HEK293 (cell line): ENCODE results near the gene LVRN.
A peak's percentile ranks its signal among the peaks of the same experiment; 100 is the strongest.

Experiments used
- CTCF ChIA-PET: fragments of 350-600 bp; formaldehyde crosslinking; extraction: SDS; loops from one replicate; lab custom pipeline; 2021; ENCODE audit warnings: antibody characterized with exemption; lab: Yijun Ruan, JAX
- POLR2A ChIA-PET: fragments of 300-600 bp; formaldehyde crosslinking; extraction: SDS; loops from one replicate; lab custom pipeline; 2020; ENCODE audit warnings: antibody characterized with exemption, inconsistent platforms; lab: Yijun Ruan, JAX
- H3K27ac ChIP-seq: fragments of 200-500 bp; sonication (Bioruptor generic); 2 replicates; pipeline ENCODE4 v1.5.1; 2014; ENCODE audit warnings: low read depth, low read length, control low read depth, inconsistent platforms; ENCODE audit errors: extremely low read depth
- H3K36me3 ChIP-seq, 2 experiments: fragments of 200-500 bp in 1 of 2; sonication (Bioruptor generic) in 1 of 2; 1 replicate in 1 of 2; 2 replicates in 1 of 2; pipeline ENCODE4 v1.5.1; 2014 to 2017; ENCODE audit warnings: inconsistent platforms in 2 of 2, low read length in 2 of 2; ENCODE audit not compliant: control insufficient read depth in 2 of 2, insufficient read depth in 1 of 2
- H3K4me1 ChIP-seq: fragments of 200-500 bp; sonication (Bioruptor generic); 2 replicates; pipeline ENCODE4 v1.5.1; 2014; ENCODE audit warnings: mild to moderate bottlenecking, low read length, inconsistent platforms; ENCODE audit not compliant: control insufficient read depth, insufficient read depth
- H3K4me3 ChIP-seq: 2 replicates; pipeline ENCODE4 v1.5.1; 2011; ENCODE audit warnings: low read depth, mild to moderate bottlenecking, control low read depth, low read length, moderate library complexity
- H3K9me3 ChIP-seq: fragments of 200-500 bp; sonication (Bioruptor generic); 2 replicates; pipeline ENCODE4 v1.5.1; 2014; ENCODE audit warnings: low read depth, low read length, inconsistent platforms; ENCODE audit not compliant: control insufficient read depth, insufficient read depth
- CTCF ChIP-seq: fragments of 450-650 bp; formaldehyde crosslinking; IDR thresholded peaks from 2 replicates; pipeline ENCODE4 v1.5.1; 2016; ENCODE audit warnings: missing biosample characterization, missing genetic modification characterization
- HOXC10 ChIP-seq: sonication (generic); formaldehyde crosslinking; IDR thresholded peaks from 2 replicates; pipeline ENCODE4 v1.8.1; 2023; ENCODE audit warnings: mild to moderate bottlenecking, missing genetic modification reagents
- INSM2 ChIP-seq: fragments of 450-650 bp; formaldehyde crosslinking; IDR thresholded peaks from 2 replicates; pipeline ENCODE4 v1.5.1; 2016; ENCODE audit warnings: missing biosample characterization, missing genetic modification characterization
- MYNN ChIP-seq: fragments of 450-650 bp; formaldehyde crosslinking; IDR thresholded peaks from 2 replicates; pipeline ENCODE4 v1.5.1; 2016; ENCODE audit warnings: missing biosample characterization, missing genetic modification characterization, borderline replicate concordance
- MZF1 ChIP-seq: fragments of 450-650 bp; formaldehyde crosslinking; IDR thresholded peaks from 2 replicates; pipeline ENCODE4 v1.5.1; 2017; ENCODE audit warnings: missing biosample characterization, missing genetic modification characterization, borderline replicate concordance
- PATZ1 ChIP-seq: fragments of 450-650 bp; formaldehyde crosslinking; IDR thresholded peaks from 2 replicates; pipeline ENCODE4 v1.5.1; 2016; ENCODE audit warnings: missing biosample characterization, missing genetic modification characterization
- PRDM1 ChIP-seq: fragments of 450-650 bp; formaldehyde crosslinking; IDR thresholded peaks from 2 replicates; pipeline ENCODE4; 2016; ENCODE audit warnings: missing biosample characterization, missing genetic modification characterization
- ZBTB21 ChIP-seq: fragments of 450-650 bp; formaldehyde crosslinking; IDR thresholded peaks from 2 replicates; pipeline ENCODE4 v1.5.1; 2017; ENCODE audit warnings: missing biosample characterization, missing genetic modification characterization
- ZBTB48 ChIP-seq: fragments of 450-650 bp; formaldehyde crosslinking; IDR thresholded peaks from 2 replicates; pipeline ENCODE4 v1.5.1; 2016; ENCODE audit warnings: missing biosample characterization, missing genetic modification characterization
- ZIC2 ChIP-seq: fragments of 450-650 bp; formaldehyde crosslinking; IDR thresholded peaks from 2 replicates; pipeline ENCODE4 v1.5.1; 2016; ENCODE audit warnings: missing biosample characterization, missing genetic modification characterization
- ZNF10 ChIP-seq: fragments of 450-650 bp; formaldehyde crosslinking; IDR thresholded peaks from 2 replicates; pipeline ENCODE4 v1.5.1; 2017; ENCODE audit warnings: missing biosample characterization, missing genetic modification characterization
- ZNF169 ChIP-seq: fragments of 450-650 bp; formaldehyde crosslinking; IDR thresholded peaks from 2 replicates; pipeline ENCODE4 v1.5.1; 2016; ENCODE audit warnings: missing biosample characterization, missing genetic modification characterization
- ZNF266 ChIP-seq: fragments of 450-650 bp; formaldehyde crosslinking; IDR thresholded peaks from 2 replicates; pipeline ENCODE4 v1.5.1; 2016; ENCODE audit warnings: missing biosample characterization, missing genetic modification characterization, low read depth
- ZNF398 ChIP-seq: fragments of 450-650 bp; formaldehyde crosslinking; IDR thresholded peaks from 2 replicates; pipeline ENCODE4 v1.5.1; 2017; ENCODE audit warnings: missing biosample characterization, missing genetic modification characterization
- ZNF488 ChIP-seq: fragments of 450-650 bp; formaldehyde crosslinking; IDR thresholded peaks from 2 replicates; pipeline ENCODE4 v1.5.1; 2016; ENCODE audit warnings: missing biosample characterization, missing genetic modification characterization
- ZNF629 ChIP-seq: fragments of 450-650 bp; formaldehyde crosslinking; IDR thresholded peaks from 2 replicates; pipeline ENCODE4 v1.5.1; 2017; ENCODE audit warnings: missing biosample characterization, missing genetic modification characterization
- ZNF654 ChIP-seq: fragments of 450-650 bp; formaldehyde crosslinking; IDR thresholded peaks from 2 replicates; pipeline ENCODE4 v1.5.1; 2016; ENCODE audit warnings: low read depth, missing biosample characterization, missing genetic modification characterization
- ZNF704 ChIP-seq: fragments of 450-650 bp; formaldehyde crosslinking; IDR thresholded peaks from 2 replicates; pipeline ENCODE4 v1.5.1; 2016; ENCODE audit warnings: missing biosample characterization, missing genetic modification characterization
- ZNF843 ChIP-seq: fragments of 450-650 bp; formaldehyde crosslinking; IDR thresholded peaks from 2 replicates; pipeline ENCODE4 v1.5.1; 2016; ENCODE audit warnings: missing biosample characterization, missing genetic modification characterization

LVRN gene

GRCh38 chr5:116058346-116058936 lies 96.2 kb downstream of the LVRN start (continued):
- TF ChIP-seq HOXC10 (CRISPR knock-in tag), result no peak
- TF ChIP-seq MYNN (tag by site-specific recombination), result no peak

GRCh38 chr5:116062352-116062751 lies 100.1 kb downstream of the LVRN start:
- Histone ChIP-seq H3K27ac (no peak overlapping the region), H3K9me3 (no peaks in the 10 kb centered on the region), H3K4me1 (no peaks in the 10 kb centered on the region), H3K36me3 (no peaks in the 10 kb centered on the region), H3K4me3 (no peak overlapping the region)
- no peak for TF ChIP-seq ZNF488 (tag by site-specific recombination)
- TF ChIP-seq ZNF10 (tag by site-specific recombination), result no peak
- no peak for TF ChIP-seq ZNF398
- ChIA-PET CTCF (interaction anchor here (0.7 kb wide), 1 partner anchor 50 kb away, joined by 3 read pairs; no protein-coding TSS in a partner anchor), POLR2A (no interaction called here)

- no peaks in the 10 kb centered on the region for H3K9me3 ChIP-seq
- H3K36me3 ChIP-seq, result no peaks in the 10 kb centered on the region
- TF ChIP-seq ZBTB21 (tag by site-specific recombination), result no peak
- peak; percentile 71 for TF ChIP-seq ZIC2 (tag by site-specific recombination)
- TF ChIP-seq ZNF266 (tag by site-specific recombination), result no peak
- ChIA-PET CTCF (interaction anchor here (2.6 kb wide), 1 partner anchor 429 kb away, joined by 15 read pairs; no protein-coding TSS in a partner anchor), POLR2A (no interaction called here)
- H3K27ac ChIP-seq, result no peak overlapping the region
- H3K4me1 ChIP-seq, result no peaks in the 10 kb centered on the region
- no peak overlapping the region for H3K4me3 ChIP-seq
Measured at GRCh38 chr5:116063950-116064349, 101.7 kb downstream of the LVRN start.

- no peak overlapping the region for H3K27ac ChIP-seq
- ChIA-PET POLR2A (no interaction called here), CTCF (interaction anchor here (0.5 to 4.1 kb wide), 36 partner anchors 8 to 1477 kb away, joined by 3 to 19 read pairs (median 3); partner anchors contain the start of genes AP3S1 and ARL14EPL)
- no peak overlapping the region for H3K4me3 ChIP-seq
- TF ChIP-seq ZNF843 (tag by site-specific recombination), result no peak
- TF ChIP-seq ZNF266 (tag by site-specific recombination), result no peak
- TF ChIP-seq MZF1 (tag by site-specific recombination), result no peak
- no peak for TF ChIP-seq ZBTB48
- TF ChIP-seq ZNF169, result no peak
- TF ChIP-seq ZIC2 (tag by site-specific recombination), result no peak
- TF ChIP-seq ZNF654, result peak; percentile 85
- TF ChIP-seq PATZ1 (tag by site-specific recombination), result no peak
- no peak for TF ChIP-seq ZNF629
- no peak for TF ChIP-seq PRDM1
- TF ChIP-seq INSM2 (tag by site-specific recombination), result no peak
- TF ChIP-seq ZNF704 (tag by site-specific recombination), result no peak
- 0 out of 2 replicates have a peak, but pooled peaks have one; percentile 34 for TF ChIP-seq CTCF (tag by site-specific recombination)
- no peaks in the 10 kb centered on the region for H3K4me1 ChIP-seq
- no peaks in the 10 kb centered on the region for H3K36me3 ChIP-seq
- no peaks in the 10 kb centered on the region for H3K9me3 ChIP-seq
Measured at GRCh38 chr5:116068028-116068632, 105.9 kb downstream of the LVRN start.
